CD4-positive, CD25-positive, alpha-beta regulatory T cell (primary cell): ENCODE data around the gene OCIAD1. TPM values are rescaled to one million over a fixed set of nuclear protein-coding genes. Genes with fewer than 3 reads are reported as not detected.
"Not testable (repeated sequence)": the region's sequence is repeated elsewhere in the genome, so short reads cannot be mapped to it uniquely, and the experiment has no call there.

Source experiments
- ATAC-seq, 2 donors: fragments of 150-1000 bp; cut with Tn5 transposase; one replicate each; pipeline ENCODE4 v1.10.0; 2021; ENCODE audit warnings: low read depth in 2 of 2, moderate number of reproducible peaks in 2 of 2, moderate library complexity in 1 of 2
- DNase-seq, 3 donors: peaks; one replicate each; pipeline versions ENCODE4 v3.0.0 to v3.0.0-alpha.2; 2012 to 2022; ENCODE audit warnings: mixed read lengths in 1 of 3
- H3K27ac ChIP-seq: one replicate; pipeline ENCODE4 v1.7.0; 2013; ENCODE audit warnings: mild to moderate bottlenecking, low read length; ENCODE audit not compliant: insufficient read depth, poor library complexity, severe bottlenecking
- H3K27me3 ChIP-seq: one replicate; pipeline ENCODE4 v1.7.0; 2013; ENCODE audit warnings: low read length; ENCODE audit not compliant: control insufficient read depth, insufficient read depth
- H3K36me3 ChIP-seq: one replicate; pipeline ENCODE4 v1.7.0; 2013; ENCODE audit warnings: mild to moderate bottlenecking, low read length, moderate library complexity; ENCODE audit not compliant: control insufficient read depth, insufficient read depth
- H3K4me1 ChIP-seq: 2 replicates; pipeline ENCODE4 v1.7.0; 2013; ENCODE audit warnings: mild to moderate bottlenecking, low read length; ENCODE audit not compliant: insufficient read depth, control insufficient read depth, poor library complexity, severe bottlenecking
- H3K4me3 ChIP-seq: one replicate; pipeline ENCODE4 v1.7.0; 2013; ENCODE audit warnings: low read depth, mild to moderate bottlenecking, low read length, moderate library complexity
- H3K9me3 ChIP-seq, 2 experiments: 1 replicate in 1 of 2; 2 replicates in 1 of 2; pipeline ENCODE4 v1.7.0; 2013; ENCODE audit warnings: low read length in 2 of 2, mild to moderate bottlenecking in 1 of 2, moderate library complexity in 1 of 2; ENCODE audit not compliant: control insufficient read depth in 2 of 2
- H3K27ac Mint-ChIP-seq, 3 donors: one replicate each; pipeline ENCODE4 v1.8.0; 2020 to 2022; ENCODE audit warnings: mild to moderate bottlenecking in 3 of 3, mixed read lengths in 3 of 3, moderate library complexity in 2 of 3
- H3K27me3 Mint-ChIP-seq: one replicate; pipeline ENCODE4 v1.8.0; 2022; ENCODE audit warnings: mild to moderate bottlenecking, mixed read lengths
- H3K36me3 Mint-ChIP-seq: one replicate; pipeline ENCODE4 v1.8.0; 2020; ENCODE audit warnings: mixed read lengths
- H3K4me1 Mint-ChIP-seq, 4 donors: one replicate each; pipeline ENCODE4 v1.8.0; 2020 to 2022; ENCODE audit warnings: mixed read lengths in 4 of 4, mild to moderate bottlenecking in 1 of 4
- H3K4me3 Mint-ChIP-seq, 4 donors: one replicate each; pipeline ENCODE4 v1.8.0; 2020 to 2022; ENCODE audit warnings: mild to moderate bottlenecking in 4 of 4, mixed read lengths in 4 of 4, moderate library complexity in 3 of 4
- H3K9me3 Mint-ChIP-seq, 7 donors: one replicate each; pipeline ENCODE4 v1.8.0; 2020 to 2022; ENCODE audit warnings: mixed read lengths in 7 of 7, mild to moderate bottlenecking in 3 of 7, moderate library complexity in 2 of 7
- polyA plus RNA-seq, 4 donors: library from polyadenylated mRNA; unstranded; fragments of 300-500 nt; fragmentation: Illumina TruSeq; gene quantifications; one replicate each; pipeline ENCODE4 v1.2.3, GENCODE V29; 2021
- total RNA-seq: library from RNA; stranded (reverse); gene quantifications from one replicate; pipeline ENCODE4 v1.2.3, GENCODE V29; 2022

OCIAD1 gene
- total and polyA plus RNA-seq, 5 donors from 2014 or later: 72.2 to 185 (median 144) TPM

- Histone ChIP-seq H3K27ac (no peak overlapping the region), H3K27me3 (no peaks in the 10 kb centered on the region), H3K36me3 (peaks cover 17% of the 10 kb centered on the region), H3K9me3 (peaks cover 0 to 6% of the 10 kb centered on the region in 2 experiments), H3K4me3 (no peak overlapping the region), H3K4me1 (no peaks in the 10 kb centered on the region)
- peaks cover 0 to 3% (median 0%) of the 10 kb centered on the region in 4 donors for H3K4me1 Mint-ChIP-seq
- H3K4me3 Mint-ChIP-seq: no peak overlapping the region
- peaks cover 11% of the 10 kb centered on the region for H3K36me3 Mint-ChIP-seq
- H3K27ac Mint-ChIP-seq: no peak overlapping the region
- no peak for DNase-seq
- no peak for ATAC-seq
- peaks cover 0 to 13% (median 2%) of the 10 kb centered on the region in 7 donors for H3K9me3 Mint-ChIP-seq
- H3K27me3 Mint-ChIP-seq: peaks cover 6% of the 10 kb centered on the region
These were observed 32.8 kb downstream of the OCIAD1 start for GRCh38 chr4:48863728-48864127.

- H3K4me1 ChIP-seq, H3K27ac Mint-ChIP-seq, H3K4me3 Mint-ChIP-seq, ATAC-seq, H3K4me3 ChIP-seq, DNase-seq, H3K9me3 ChIP-seq, H3K4me1 Mint-ChIP-seq, H3K27me3 ChIP-seq, H3K27ac ChIP-seq, H3K27me3 Mint-ChIP-seq: not testable (repeated sequence)
- H3K36me3 ChIP-seq: peaks cover 17% of the 10 kb centered on the region
- H3K36me3 Mint-ChIP-seq: peaks cover 17% of the 10 kb centered on the region
- peaks cover 0 to 13% (median 2%) of the 10 kb centered on the region in 7 donors for H3K9me3 Mint-ChIP-seq
These were observed 33.8 kb downstream of the OCIAD1 start for GRCh38 chr4:48864696-48865095.

- ATAC-seq: no peak
- H3K4me1 ChIP-seq: no peaks in the 10 kb centered on the region
- H3K9me3 ChIP-seq: no peaks in the 10 kb centered on the region
- Mint-ChIP-seq H3K4me3 (no peak overlapping the region), H3K36me3 (no peaks in the 10 kb centered on the region), H3K4me1 (peaks cover 0 to 7% (median 0%) of the 10 kb centered on the region in 4 donors), H3K27me3 (peaks cover 3% of the 10 kb centered on the region), H3K27ac (no peak overlapping the region), H3K9me3 (peaks cover 0 to 6% (median 4%) of the 10 kb centered on the region in 7 donors)
- H3K4me3 ChIP-seq: no peak overlapping the region
- H3K27me3 ChIP-seq: no peaks in the 10 kb centered on the region
- no peak for DNase-seq
- H3K27ac ChIP-seq: no peak overlapping the region
- no peaks in the 10 kb centered on the region for H3K36me3 ChIP-seq
These were observed 47.1 kb downstream of the OCIAD1 start for GRCh38 chr4:48877827-48878535.

GRCh38 chr4:48879561-48880442 is 48.9 kb downstream of the OCIAD1 start:
- Mint-ChIP-seq H3K27ac (no peak overlapping the region), H3K27me3 (no peaks in the 10 kb centered on the region), H3K4me1 (peaks cover 0 to 4% (median 3%) of the 10 kb centered on the region in 4 donors), H3K36me3 (no peaks in the 10 kb centered on the region), H3K9me3 (peaks cover 0 to 4% (median 0%) of the 10 kb centered on the region in 7 donors), H3K4me3 (no peak overlapping the region)
- H3K4me1 ChIP-seq: no peaks in the 10 kb centered on the region
- no peak overlapping the region for H3K27ac ChIP-seq
- ATAC-seq: no peak
- no peak overlapping the region for H3K4me3 ChIP-seq
- no peaks in the 10 kb centered on the region for H3K36me3 ChIP-seq
- H3K27me3 ChIP-seq: no peaks in the 10 kb centered on the region
- DNase-seq: no peak
- H3K9me3 ChIP-seq: no peaks in the 10 kb centered on the region

GRCh38 chr4:48881646-48882045 is 50.8 kb downstream of the OCIAD1 start:
- not testable (repeated sequence) for H3K27me3 Mint-ChIP-seq, H3K4me1 ChIP-seq, H3K36me3 Mint-ChIP-seq, H3K36me3 ChIP-seq, DNase-seq, H3K4me3 Mint-ChIP-seq, H3K4me3 ChIP-seq, H3K27me3 ChIP-seq, H3K4me1 Mint-ChIP-seq, H3K27ac ChIP-seq, ATAC-seq, H3K27ac Mint-ChIP-seq, H3K9me3 ChIP-seq, H3K9me3 Mint-ChIP-seq

GRCh38 chr4:48889750-48890149 is 58.9 kb downstream of the OCIAD1 start:
- ATAC-seq: not testable (repeated sequence)

GRCh38 chr4:48891028-48891619 is 60.2 kb downstream of the OCIAD1 start:
- H3K9me3 Mint-ChIP-seq: peaks cover 0 to 11% (median 3%) of the 10 kb centered on the region in 7 donors
- Histone ChIP-seq H3K4me3 (no peak overlapping the region), H3K36me3 (peaks cover 62% of the 10 kb centered on the region), H3K4me1 (no peaks in the 10 kb centered on the region), H3K9me3 (peaks cover 2 to 11% of the 10 kb centered on the region in 2 experiments), H3K27ac (no peak overlapping the region), H3K27me3 (no peaks in the 10 kb centered on the region)
- H3K4me3 Mint-ChIP-seq: no peak overlapping the region
- H3K27ac Mint-ChIP-seq: no peak overlapping the region
- no peaks in the 10 kb centered on the region for H3K27me3 Mint-ChIP-seq
- H3K4me1 Mint-ChIP-seq: peaks cover 2 to 5% (median 2%) of the 10 kb centered on the region in 4 donors
- ATAC-seq: no peak
- peaks cover 70% of the 10 kb centered on the region for H3K36me3 Mint-ChIP-seq
- no peak for DNase-seq

More at GRCh38 chr4:48889750-48890149, 58.9 kb downstream of the OCIAD1 start:
- H3K4me3 ChIP-seq, H3K27ac ChIP-seq, H3K27me3 ChIP-seq, H3K4me1 Mint-ChIP-seq, DNase-seq, H3K27ac Mint-ChIP-seq, H3K4me1 ChIP-seq, H3K4me3 Mint-ChIP-seq, H3K27me3 Mint-ChIP-seq: not testable (repeated sequence)
- Mint-ChIP-seq H3K36me3 (peaks cover 58% of the 10 kb centered on the region), H3K9me3 (peaks cover 0 to 11% (median 3%) of the 10 kb centered on the region in 7 donors)
- peaks cover 2 to 11% of the 10 kb centered on the region in 2 experiments for H3K9me3 ChIP-seq
- H3K36me3 ChIP-seq: peaks cover 49% of the 10 kb centered on the region
